CD4-positive, alpha-beta T cell treated with Interleukin-2 at 100 ng/mL for 4 hours (primary cell): ENCODE data around the gene ATP6V0A1.
"Not testable (repeated sequence)": the region's sequence is repeated elsewhere in the genome, so short reads cannot be mapped to it uniquely, and the experiment has no call there.

Experiments
- DNase-seq: peaks from one replicate; pipeline ENCODE4 v3.0.0-alpha.2; 2020; ENCODE audit warnings: low spot score

The ATP6V0A1 gene

GRCh38 chr17:42476411-42476810 is 17.7 kb downstream of the ATP6V0A1 start:
- no peak for DNase-seq

GRCh38 chr17:42477173-42477572 is 18.5 kb downstream of the ATP6V0A1 start:
- no peak for DNase-seq

- DNase-seq: not testable (repeated sequence)
These were observed 19.1 kb downstream of the ATP6V0A1 start for GRCh38 chr17:42477824-42478223.

- peak; percentile 92 for DNase-seq
These were observed 25.6 kb downstream of the ATP6V0A1 start for GRCh38 chr17:42484304-42484703.

GRCh38 chr17:42485680-42486079 is 27.0 kb downstream of the ATP6V0A1 start:
- no peak for DNase-seq

GRCh38 chr17:42488032-42488431 is 29.4 kb downstream of the ATP6V0A1 start:
- no peak for DNase-seq

- DNase-seq: no peak
These were observed 34.6 kb downstream of the ATP6V0A1 start for GRCh38 chr17:42493319-42493718.

- DNase-seq: no peak
These were observed 36.0 kb downstream of the ATP6V0A1 start for GRCh38 chr17:42494673-42495072.

- no peak for DNase-seq
These were observed 40.1 kb downstream of the ATP6V0A1 start for GRCh38 chr17:42498828-42499227.

GRCh38 chr17:42502091-42502490 is 43.4 kb downstream of the ATP6V0A1 start:
- no peak for DNase-seq

GRCh38 chr17:42502926-42503325 is 44.2 kb downstream of the ATP6V0A1 start:
- no peak for DNase-seq

GRCh38 chr17:42507671-42508070 is 49.0 kb downstream of the ATP6V0A1 start:
- no peak for DNase-seq

- DNase-seq: no peak
These were observed 49.9 kb downstream of the ATP6V0A1 start for GRCh38 chr17:42508426-42509165.

- no peak for DNase-seq
These were observed 50.7 kb downstream of the ATP6V0A1 start for GRCh38 chr17:42509409-42509808.

GRCh38 chr17:42509841-42510240 is 51.2 kb downstream of the ATP6V0A1 start:
- no peak for DNase-seq

GRCh38 chr17:42512246-42512645 is 53.6 kb downstream of the ATP6V0A1 start:
- no peak for DNase-seq

GRCh38 chr17:42512733-42513251 is 54.1 kb downstream of the ATP6V0A1 start:
- no peak for DNase-seq

- no peak for DNase-seq
These were observed 55.0 kb downstream of the ATP6V0A1 start for GRCh38 chr17:42513686-42514085.

- DNase-seq: no peak
These were observed 55.6 kb downstream of the ATP6V0A1 start for GRCh38 chr17:42514279-42514678.

- no peak for DNase-seq
These were observed 56.2 kb downstream of the ATP6V0A1 start for GRCh38 chr17:42514867-42515266.

- DNase-seq: peak; percentile 80
These were observed 58.8 kb downstream of the ATP6V0A1 start for GRCh38 chr17:42517516-42517915.

- no peak for DNase-seq
These were observed 59.5 kb downstream of the ATP6V0A1 start for GRCh38 chr17:42518046-42518754.
